Left ventricle myocardium inferior (tissue), 1 donor: ENCODE results near the gene TANGO2. TPM values are rescaled to one million over a fixed set of nuclear protein-coding genes. Genes with fewer than 3 reads are reported as not detected.

Experiments used
- DNase-seq: peaks from one replicate; pipeline ENCODE4 v3.0.0-alpha.2; 2020
- H3K27ac ChIP-seq: fragments of 200-600 bp; replicated peaks from 2 replicates; pipeline ENCODE4 v1.8.0; 2021
- H3K27me3 ChIP-seq: fragments of 200-600 bp; 2 replicates; pipeline ENCODE4 v1.8.0; 2021; ENCODE audit warnings: low read depth
- H3K36me3 ChIP-seq: fragments of 200-600 bp; 2 replicates; pipeline ENCODE4 v1.8.0; 2021
- H3K4me1 ChIP-seq: fragments of 200-600 bp; 2 replicates; pipeline ENCODE4 v1.8.0; 2021
- H3K4me3 ChIP-seq: fragments of 200-600 bp; 2 replicates; pipeline ENCODE4 v1.8.0; 2021; ENCODE audit warnings: mild to moderate bottlenecking, moderate library complexity
- H3K9me3 ChIP-seq: fragments of 200-600 bp; replicated peaks from 2 replicates; pipeline ENCODE4 v1.8.0; 2021
- intact Hi-C: fragments of 100-400 bp; cut with micrococcal nuclease; formaldehyde crosslinking; loops from one replicate; pipeline ENCODE4 v1.11.0; 2022
- total RNA-seq: library from RNA; stranded (reverse); fragmentation: NEBNext Ultra II Directional; extraction: Animal tissue kit (Norgen Biotek cat#: 25700); gene quantifications from one replicate; pipeline ENCODE4 v1.2.1, GENCODE V29; 2021
- TF ChIP-seq, protein P1 (sequence below): fragments of 200-600 bp; IDR thresholded peaks from 2 replicates; pipeline ENCODE4 v1.8.0; 2021; ENCODE audit warnings: antibody characterized with exemption, mild to moderate bottlenecking, borderline replicate concordance
- donor health status: DM: no; HTN: yes; CAD: no; lungs with severe emphysema.

The TANGO2 gene
- total RNA-seq, 1 donor from 2014 or later: 71.7 TPM

DNA sequence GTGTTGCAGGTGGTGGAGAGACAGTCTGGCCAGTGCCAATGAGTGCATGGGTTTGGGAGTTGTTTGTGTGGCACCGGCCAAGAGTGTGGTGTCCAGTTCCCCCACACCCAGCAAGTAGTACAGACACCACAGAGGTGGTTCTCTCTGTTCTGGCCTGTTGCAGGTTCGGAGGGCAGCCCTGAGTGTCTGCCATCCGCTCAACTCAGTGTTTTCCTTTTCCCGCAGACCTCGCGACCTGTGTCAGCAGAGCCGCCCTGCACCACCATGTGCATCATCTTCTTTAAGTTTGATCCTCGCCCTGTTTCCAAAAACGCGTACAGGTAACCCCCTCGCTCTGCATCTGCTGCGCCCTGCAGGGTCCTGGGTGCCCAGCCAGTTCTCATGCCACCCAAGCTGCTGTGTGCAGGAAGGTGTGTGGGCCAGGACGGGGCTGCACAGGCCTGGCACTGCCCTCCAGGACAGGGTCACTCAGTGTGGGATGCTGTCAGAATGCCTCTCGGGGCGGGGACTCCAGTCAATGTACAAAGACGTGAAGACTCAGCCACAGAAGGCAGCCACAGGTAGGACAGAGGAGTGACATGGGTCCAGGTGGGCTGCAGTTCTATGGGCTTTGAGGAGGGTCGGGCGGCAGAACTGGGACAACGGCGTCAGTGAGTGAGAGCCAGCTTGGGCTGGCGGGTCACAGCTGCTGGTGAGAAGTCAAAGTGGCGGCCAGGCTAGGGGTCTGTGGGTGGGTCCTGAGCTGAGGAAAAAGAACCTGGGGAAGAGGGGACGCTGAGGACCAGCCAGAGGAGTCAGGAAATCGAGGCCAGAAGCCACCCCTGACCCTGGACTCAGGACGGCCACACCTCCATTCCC, 15.9 kb downstream of the TANGO2 start:
- no peak for DNase-seq
- peaks cover 58% of the 10 kb centered on the region for H3K4me1 ChIP-seq
- peaks cover 54% of the 10 kb centered on the region for H3K36me3 ChIP-seq
- no peaks in the 10 kb centered on the region for H3K27me3 ChIP-seq
- intact Hi-C loops: no loop called here
- no peaks in the 10 kb centered on the region for H3K9me3 ChIP-seq
- TF ChIP-seq, protein P1, sequence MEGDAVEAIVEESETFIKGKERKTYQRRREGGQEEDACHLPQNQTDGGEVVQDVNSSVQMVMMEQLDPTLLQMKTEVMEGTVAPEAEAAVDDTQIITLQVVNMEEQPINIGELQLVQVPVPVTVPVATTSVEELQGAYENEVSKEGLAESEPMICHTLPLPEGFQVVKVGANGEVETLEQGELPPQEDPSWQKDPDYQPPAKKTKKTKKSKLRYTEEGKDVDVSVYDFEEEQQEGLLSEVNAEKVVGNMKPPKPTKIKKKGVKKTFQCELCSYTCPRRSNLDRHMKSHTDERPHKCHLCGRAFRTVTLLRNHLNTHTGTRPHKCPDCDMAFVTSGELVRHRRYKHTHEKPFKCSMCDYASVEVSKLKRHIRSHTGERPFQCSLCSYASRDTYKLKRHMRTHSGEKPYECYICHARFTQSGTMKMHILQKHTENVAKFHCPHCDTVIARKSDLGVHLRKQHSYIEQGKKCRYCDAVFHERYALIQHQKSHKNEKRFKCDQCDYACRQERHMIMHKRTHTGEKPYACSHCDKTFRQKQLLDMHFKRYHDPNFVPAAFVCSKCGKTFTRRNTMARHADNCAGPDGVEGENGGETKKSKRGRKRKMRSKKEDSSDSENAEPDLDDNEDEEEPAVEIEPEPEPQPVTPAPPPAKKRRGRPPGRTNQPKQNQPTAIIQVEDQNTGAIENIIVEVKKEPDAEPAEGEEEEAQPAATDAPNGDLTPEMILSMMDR: no peak
- H3K27ac ChIP-seq: no peak overlapping the region
- H3K4me3 ChIP-seq: no peak overlapping the region

DNA sequence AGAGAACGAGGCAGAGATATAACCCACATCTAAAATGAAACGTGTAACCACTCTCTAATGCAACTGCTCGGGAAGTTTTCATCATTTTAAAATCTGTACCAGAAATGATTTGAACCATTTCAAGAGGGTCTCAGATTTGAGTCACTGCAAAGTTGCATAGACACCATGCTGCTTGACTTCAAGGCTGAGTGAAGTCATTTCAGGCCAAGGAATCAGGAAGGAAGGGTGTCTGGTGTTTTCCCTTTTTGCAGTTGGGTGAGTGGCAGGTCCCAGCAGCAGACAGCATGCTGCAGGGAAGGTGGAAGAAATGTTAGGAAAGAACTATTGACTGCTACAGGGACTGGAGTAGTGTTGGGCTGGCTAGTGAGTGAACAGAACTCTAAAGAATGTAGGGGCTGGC, 16.5 kb downstream of the TANGO2 start:
- no peak overlapping the region for H3K4me3 ChIP-seq
- no peaks in the 10 kb centered on the region for H3K27me3 ChIP-seq
- no peak overlapping the region for H3K27ac ChIP-seq
- no peak for DNase-seq
- no peaks in the 10 kb centered on the region for H3K9me3 ChIP-seq
- TF ChIP-seq, protein P1: no peak
- intact Hi-C loops: no loop called here
- H3K36me3 ChIP-seq: peaks cover 55% of the 10 kb centered on the region
- H3K4me1 ChIP-seq: peaks cover 52% of the 10 kb centered on the region

DNA sequence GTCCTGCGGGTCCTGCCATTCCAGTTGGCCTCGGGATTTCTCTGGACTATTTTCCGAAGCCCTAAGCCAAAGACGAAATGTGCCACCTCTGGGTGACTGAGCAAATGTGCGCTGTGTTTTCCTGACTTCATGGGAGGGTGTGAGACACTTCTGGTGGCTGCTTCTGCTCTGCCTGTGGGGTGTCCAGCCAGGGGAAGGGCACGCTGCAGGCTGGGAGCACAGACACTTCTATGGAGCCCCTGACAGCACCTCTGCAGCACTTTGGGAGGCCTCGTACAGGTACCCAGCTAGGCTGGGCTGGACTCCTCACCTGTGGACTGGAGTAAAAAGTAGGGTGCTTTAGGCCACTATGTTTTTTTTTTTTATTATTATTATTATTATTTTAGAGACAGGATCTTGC, 17.7 kb downstream of the TANGO2 start:
- Histone ChIP-seq H3K27me3 (no peaks in the 10 kb centered on the region), H3K27ac (no peak overlapping the region), H3K36me3 (peaks cover 67% of the 10 kb centered on the region), H3K4me3 (no peak overlapping the region), H3K4me1 (peaks cover 40% of the 10 kb centered on the region), H3K9me3 (no peaks in the 10 kb centered on the region)
- intact Hi-C loops: no loop called here
- TF ChIP-seq, protein P1: no peak
- no peak for DNase-seq

DNA sequence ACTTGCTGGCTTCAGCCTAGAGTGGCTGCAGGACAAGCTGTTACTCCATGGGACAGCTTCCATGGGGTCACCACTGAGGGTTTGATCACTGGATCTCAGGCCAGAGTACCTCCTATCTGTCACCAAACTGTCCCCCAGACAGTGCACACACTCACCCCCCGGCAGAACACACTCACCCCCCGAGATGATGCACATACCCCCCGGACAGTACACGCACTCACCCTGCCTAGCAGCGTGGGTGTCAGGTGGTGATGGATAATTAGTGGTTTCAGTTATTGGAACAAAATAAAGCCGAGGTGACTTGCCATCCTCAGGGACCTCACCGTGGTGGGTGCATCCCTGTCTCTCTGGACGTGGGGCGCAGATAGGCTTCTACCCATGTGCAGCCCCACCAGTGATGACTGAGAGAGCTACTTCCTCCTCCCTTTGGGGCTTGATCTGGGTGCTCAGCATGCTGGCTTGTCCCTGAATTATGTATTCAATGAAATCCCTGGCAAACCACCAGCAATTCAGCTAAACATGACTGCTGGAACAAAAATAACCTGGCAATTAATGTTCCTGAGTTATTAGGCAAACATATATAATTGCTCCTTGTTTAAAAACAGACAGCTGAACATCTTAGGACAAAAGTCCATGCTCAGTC, 18.9 kb downstream of the TANGO2 start:
- H3K36me3 ChIP-seq: peaks cover 79% of the 10 kb centered on the region
- H3K4me1 ChIP-seq: peaks cover 32% of the 10 kb centered on the region
- H3K4me3 ChIP-seq: no peak overlapping the region
- H3K9me3 ChIP-seq: no peaks in the 10 kb centered on the region
- TF ChIP-seq, protein P1: no peak
- DNase-seq: no peak
- no peak overlapping the region for H3K27ac ChIP-seq
- no peaks in the 10 kb centered on the region for H3K27me3 ChIP-seq
- intact Hi-C loops: no loop called here

DNA sequence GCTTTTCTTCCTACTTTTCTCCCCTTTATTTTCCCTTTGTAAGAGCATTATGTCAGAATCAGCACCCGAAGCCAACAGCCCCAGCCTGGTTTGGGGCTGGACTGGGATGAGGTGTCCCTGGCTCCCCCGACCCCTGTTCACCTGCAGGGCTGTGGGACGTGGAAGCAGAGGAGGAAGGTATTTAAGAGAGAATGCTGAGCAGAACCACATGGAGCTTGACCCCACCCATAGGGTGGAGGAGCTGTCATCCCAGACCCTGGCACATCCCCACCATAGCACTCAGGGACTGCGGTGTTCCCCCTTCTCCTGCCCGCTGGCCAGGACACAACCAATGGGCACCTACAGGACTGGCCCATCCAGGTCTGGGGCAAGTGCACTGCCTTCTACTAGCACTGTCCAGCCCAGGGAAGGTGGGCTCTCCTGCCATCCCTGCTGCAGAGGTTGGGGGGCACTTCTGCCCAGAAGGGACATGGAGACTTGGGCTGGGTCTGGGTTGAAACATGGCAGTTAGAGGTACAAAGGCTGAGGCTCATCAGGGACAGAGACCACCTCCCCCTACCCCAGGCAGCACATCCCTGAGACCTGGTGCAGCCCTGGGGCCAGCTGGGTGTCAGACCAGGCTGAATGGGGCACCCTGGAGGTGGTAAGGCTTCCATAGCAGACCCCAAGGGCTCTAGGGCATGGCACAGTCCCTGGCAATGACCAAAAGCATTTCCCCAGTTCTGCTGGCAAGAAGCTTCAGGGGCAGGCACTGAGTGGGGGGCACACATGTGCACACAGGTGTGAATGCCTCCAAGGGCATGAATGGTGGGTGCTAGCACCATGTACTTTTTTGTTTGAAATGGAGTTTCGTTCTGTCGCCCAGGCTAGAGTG, 19.7 kb downstream of the TANGO2 start:
- Histone ChIP-seq H3K27ac (no peak overlapping the region), H3K27me3 (no peaks in the 10 kb centered on the region), H3K36me3 (peaks cover 84% of the 10 kb centered on the region), H3K9me3 (no peaks in the 10 kb centered on the region), H3K4me1 (peaks cover 27% of the 10 kb centered on the region), H3K4me3 (no peak overlapping the region)
- intact Hi-C loops: no loop called here
- no peak for DNase-seq
- TF ChIP-seq, protein P1: no peak
